Right cardiac atrium (tissue), 5 donors: ENCODE measurements around the gene SYCP2L. TPM values are rescaled to one million over a fixed set of nuclear protein-coding genes. Genes with fewer than 3 reads are reported as not detected.
"Not testable (repeated sequence)": the region's sequence is repeated elsewhere in the genome, so short reads cannot be mapped to it uniquely, and the experiment has no call there.

Source experiments
- ATAC-seq, 2 donors: fragments of 200-7000 bp; cut with Tn5 transposase; one replicate each; pipeline versions ENCODE4 v1.8.0 to v1.9.1; 2020; ENCODE audit warnings: moderate library complexity in 2 of 2, mild to moderate bottlenecking in 1 of 2
- DNase-seq, 3 donors: peaks; one replicate each; pipeline ENCODE4 v3.0.0-alpha.2; 2020
- H3K27ac ChIP-seq: one replicate; pipeline ENCODE4 v1.5.1; 2013; ENCODE audit warnings: mild to moderate bottlenecking, low read length, control low read depth, moderate library complexity
- H3K27me3 ChIP-seq: one replicate; pipeline ENCODE4 v1.6.1; 2013; ENCODE audit not compliant: control insufficient read depth, insufficient read depth
- H3K4me1 ChIP-seq: one replicate; pipeline ENCODE4 v1.6.1; 2013; ENCODE audit warnings: low read length; ENCODE audit not compliant: control insufficient read depth, insufficient read depth
- H3K4me3 ChIP-seq: one replicate; pipeline ENCODE4 v1.5.1; 2013; ENCODE audit warnings: low read length, control low read depth
- H3K9me3 ChIP-seq: one replicate; pipeline ENCODE4 v1.6.1; 2013; ENCODE audit warnings: low read length; ENCODE audit not compliant: control insufficient read depth
- WGBS: extraction: QIAGEN DNeasy Blood & Tissue Kit; methylation state at CpG from one replicate; pipeline ENCODE4 v1.1.7; 2013; 5-methylcytosine and 5-hydroxymethylcytosine counted together
- intact Hi-C, 4 donors: fragments of 100-400 bp; cut with DNase I; formaldehyde crosslinking; loops; one replicate each; pipeline versions ENCODE4 v1.11.0 to v1.14.0; 2022 to 2023
- polyA plus RNA-seq: library from polyadenylated mRNA; stranded (reverse); fragments of 200-250 nt; gene quantifications from one replicate; pipeline ENCODE4 v1.2.3, GENCODE V29; 2013
- total RNA-seq, 4 donors: library from RNA; stranded (reverse); fragmentation: NEBNext Ultra II Directional; extraction: Animal tissue kit (Norgen Biotek cat#: 25700); gene quantifications; one replicate each; pipeline ENCODE4 v1.2.1, GENCODE V29; 2021
- donor health status: healthy with polysubstance abuse.
- donor health status: DM: no; HTN: yes; CAD: no.
- donor health status: DM: no; HTN: no; CAD: no.
- donor health status: DM: no; HTN: yes; CAD: no; lungs with severe emphysema.
- donor health status: DM: yes; HTN: yes; CAD: no.

The SYCP2L gene
- total and polyA plus RNA-seq, 5 donors: 0.38 to 0.72 (median 0.48) TPM

DNA sequence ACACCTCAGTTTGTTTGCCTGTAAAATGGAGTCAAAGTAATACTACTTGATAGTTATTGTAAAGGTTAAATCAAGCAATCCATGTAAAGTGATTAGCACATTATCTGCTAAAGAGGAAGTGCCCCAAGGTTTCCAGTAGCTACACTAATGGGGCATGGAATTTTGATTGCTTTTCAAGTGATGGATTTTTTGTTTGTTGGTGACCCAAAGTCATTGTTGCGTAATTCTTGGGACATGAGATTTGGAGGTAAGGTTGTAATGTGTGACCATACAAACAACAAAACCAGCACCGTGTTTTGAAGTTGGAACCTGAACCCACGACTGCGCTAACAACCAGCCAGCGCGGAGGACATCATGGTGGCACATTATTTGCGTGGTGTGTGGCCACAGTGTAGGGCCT lies 17.2 kb downstream of the SYCP2L start:
- no peak for DNase-seq
- Histone ChIP-seq H3K27ac (no peak overlapping the region), H3K27me3 (no peaks in the 10 kb centered on the region), H3K4me3 (no peak overlapping the region), H3K4me1 (no peaks in the 10 kb centered on the region), H3K9me3 (no peaks in the 10 kb centered on the region)
- 98% methylated on average over 7 of the region's 7 CpGs for WGBS
- ATAC-seq: no peak
- intact Hi-C loops: no loop called here

GRCh38 chr6:10908228-10908627 lies 21.4 kb downstream of the SYCP2L start:
- WGBS: 64% methylated on average over 1 of the region's 1 CpG
- ATAC-seq (no peak), DNase-seq (no peak)
- Histone ChIP-seq H3K4me1 (no peaks in the 10 kb centered on the region), H3K27ac (no peak overlapping the region), H3K4me3 (no peak overlapping the region), H3K9me3 (no peaks in the 10 kb centered on the region), H3K27me3 (no peaks in the 10 kb centered on the region)
- intact Hi-C loops: no loop called here

- H3K4me3 ChIP-seq, H3K27me3 ChIP-seq, H3K4me1 ChIP-seq, intact Hi-C loops, H3K9me3 ChIP-seq, H3K27ac ChIP-seq, ATAC-seq, DNase-seq: not testable (repeated sequence)
- 98% methylated on average over 3 of the region's 3 CpGs for WGBS
Observed at GRCh38 chr6:10919520-10919919, 32.7 kb downstream of the SYCP2L start.

DNA sequence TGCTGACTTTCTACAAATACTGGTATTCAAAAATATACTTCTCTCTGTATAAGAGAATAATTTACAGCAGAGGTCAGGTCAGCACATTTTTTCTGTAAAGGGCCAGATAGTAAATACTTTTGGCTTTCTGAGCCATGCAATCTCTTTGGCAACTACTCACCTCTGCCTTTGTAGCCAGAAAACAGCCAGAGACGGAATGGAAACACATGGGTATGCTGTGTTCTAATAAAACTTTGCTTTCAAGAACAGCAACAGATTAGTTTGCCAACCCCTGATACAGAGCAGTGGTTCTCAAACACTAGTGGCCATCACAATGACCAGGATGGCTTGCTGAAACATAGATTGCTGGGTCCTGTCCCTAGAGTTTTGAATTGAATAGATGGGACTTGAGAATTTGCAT lies 46.3 kb downstream of the SYCP2L start:
- Histone ChIP-seq H3K27ac (no peak overlapping the region), H3K9me3 (no peaks in the 10 kb centered on the region), H3K27me3 (no peaks in the 10 kb centered on the region), H3K4me3 (no peak overlapping the region), H3K4me1 (no peaks in the 10 kb centered on the region)
- intact Hi-C loops: no loop called here
- ATAC-seq (no peak), DNase-seq (no peak)
- 73% methylated on average over 1 of the region's 1 CpG for WGBS

GRCh38 chr6:10939840-10940239 lies 53.0 kb downstream of the SYCP2L start:
- no peaks in the 10 kb centered on the region for H3K4me1 ChIP-seq
- H3K4me3 ChIP-seq: no peak overlapping the region
- H3K27ac ChIP-seq: no peak overlapping the region
- DNase-seq (no peak), ATAC-seq (no peak)
- no peaks in the 10 kb centered on the region for H3K27me3 ChIP-seq
- 95% methylated on average over 2 of the region's 2 CpGs for WGBS
- no peaks in the 10 kb centered on the region for H3K9me3 ChIP-seq
- intact Hi-C loops: no loop called here

- no peaks in the 10 kb centered on the region for H3K27me3 ChIP-seq
- intact Hi-C loops: no loop called here
- ATAC-seq (no peak), DNase-seq (no peak)
- no peak overlapping the region for H3K27ac ChIP-seq
- no peaks in the 10 kb centered on the region for H3K4me1 ChIP-seq
- WGBS: 83% methylated on average over 1 of the region's 1 CpG
- H3K4me3 ChIP-seq: no peak overlapping the region
- no peaks in the 10 kb centered on the region for H3K9me3 ChIP-seq
Observed at GRCh38 chr6:10945845-10946244, 59.0 kb downstream of the SYCP2L start.

- no peak for DNase-seq
Observed at GRCh38 chr6:10947966-10948365, 61.1 kb downstream of the SYCP2L start.

DNA sequence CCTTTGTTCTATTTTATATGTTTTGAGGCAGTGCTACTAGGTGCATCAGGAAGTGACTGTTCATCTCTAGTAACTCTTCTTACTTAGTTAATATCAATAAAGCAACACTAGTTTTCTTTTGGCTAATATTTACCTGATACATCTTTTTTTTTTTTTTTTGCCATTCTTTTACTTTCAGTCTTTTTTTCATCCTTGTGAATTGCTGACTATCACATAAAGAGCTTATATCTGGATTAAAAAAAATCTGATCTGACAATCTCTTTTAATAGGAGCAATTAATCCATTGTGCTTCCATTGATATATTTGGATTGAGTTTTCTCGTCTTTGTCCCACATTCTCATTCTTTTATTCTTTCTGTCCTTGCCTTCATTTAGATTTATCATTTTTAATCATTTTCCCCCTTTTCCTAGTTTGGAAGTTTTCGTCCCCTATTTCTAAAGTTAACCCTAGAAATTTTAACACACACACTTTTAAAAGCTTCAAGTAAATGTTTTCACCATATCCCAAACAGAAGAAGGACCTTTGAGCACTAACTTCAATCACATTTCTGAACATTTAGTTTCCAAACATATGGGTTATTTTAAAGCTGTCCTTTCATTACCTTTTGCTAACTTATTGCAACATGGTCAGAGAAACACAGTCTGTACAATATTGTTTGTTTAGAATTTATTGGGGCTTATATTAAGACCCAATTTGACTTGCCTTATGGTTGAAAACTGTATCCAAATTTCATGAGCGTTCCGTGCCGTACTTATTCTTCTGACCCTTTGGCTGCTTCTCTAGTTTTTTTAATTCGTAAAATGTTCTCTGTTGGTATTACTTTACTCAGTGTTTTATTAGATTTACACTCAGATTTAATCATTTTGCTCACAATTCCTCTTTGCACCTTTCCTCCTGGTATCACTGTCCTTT lies 63.0 kb downstream of the SYCP2L start:
- WGBS: 91% methylated on average over 6 of the region's 6 CpGs
- Histone ChIP-seq H3K27ac (no peak overlapping the region), H3K4me3 (no peak overlapping the region), H3K4me1 (no peaks in the 10 kb centered on the region), H3K9me3 (no peaks in the 10 kb centered on the region), H3K27me3 (no peaks in the 10 kb centered on the region)
- DNase-seq (no peak), ATAC-seq (no peak)
- intact Hi-C loops: loop anchor here (5.0 kb wide), 1 partner anchor 117 kb away; no protein-coding TSS in a partner anchor

More at GRCh38 chr6:10947966-10948365, 61.1 kb downstream of the SYCP2L start:
- whole genome bisulfite sequencing: 97% methylated on average over 5 of the region's 5 CpGs
- intact Hi-C loops: no loop called here
- H3K27ac ChIP-seq: no peak overlapping the region
- no peaks in the 10 kb centered on the region for H3K9me3 ChIP-seq
- H3K27me3 ChIP-seq: no peaks in the 10 kb centered on the region
- no peak for ATAC-seq
- H3K4me3 ChIP-seq: no peak overlapping the region
- no peaks in the 10 kb centered on the region for H3K4me1 ChIP-seq

DNA sequence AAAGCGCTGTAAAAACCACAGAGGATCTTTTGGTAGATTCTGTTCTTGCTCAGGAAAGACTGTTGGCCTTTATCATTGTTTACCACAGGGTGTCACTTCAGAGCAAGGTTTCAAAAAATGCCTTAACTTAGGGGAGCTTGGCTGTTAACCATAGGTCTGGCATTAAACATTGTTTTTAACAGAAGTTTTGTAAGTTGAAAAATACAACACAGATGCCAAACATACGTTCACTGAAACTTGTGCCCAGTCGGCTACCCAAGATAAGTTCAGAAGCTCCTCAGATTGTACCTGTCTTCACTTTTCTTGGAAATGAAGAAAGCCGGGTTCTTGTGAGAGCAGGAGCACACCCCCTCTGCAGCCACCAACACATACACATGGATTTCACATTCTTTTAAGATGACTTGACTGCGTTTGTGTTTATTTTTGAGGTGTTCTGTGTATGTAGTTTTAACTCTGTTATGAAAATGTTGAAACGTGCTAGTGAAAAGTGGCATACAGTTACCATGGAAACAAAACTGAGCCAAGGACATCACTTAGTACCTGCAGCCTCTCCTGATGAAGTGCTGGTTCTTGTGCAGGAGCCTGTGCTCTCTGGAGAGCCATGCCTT lies 64.9 kb downstream of the SYCP2L start:
- peak; percentile 48 to 54 for ATAC-seq
- Histone ChIP-seq H3K9me3 (no peaks in the 10 kb centered on the region), H3K4me1 (no peaks in the 10 kb centered on the region), H3K4me3 (no peak overlapping the region), H3K27me3 (no peaks in the 10 kb centered on the region), H3K27ac (no peak overlapping the region)
- no peak for DNase-seq
- 44% methylated on average over 6 of the region's 6 CpGs for WGBS
- intact Hi-C loops: loop anchor here (5.0 kb wide), 1 partner anchor 116 kb away; no protein-coding TSS in a partner anchor

DNA sequence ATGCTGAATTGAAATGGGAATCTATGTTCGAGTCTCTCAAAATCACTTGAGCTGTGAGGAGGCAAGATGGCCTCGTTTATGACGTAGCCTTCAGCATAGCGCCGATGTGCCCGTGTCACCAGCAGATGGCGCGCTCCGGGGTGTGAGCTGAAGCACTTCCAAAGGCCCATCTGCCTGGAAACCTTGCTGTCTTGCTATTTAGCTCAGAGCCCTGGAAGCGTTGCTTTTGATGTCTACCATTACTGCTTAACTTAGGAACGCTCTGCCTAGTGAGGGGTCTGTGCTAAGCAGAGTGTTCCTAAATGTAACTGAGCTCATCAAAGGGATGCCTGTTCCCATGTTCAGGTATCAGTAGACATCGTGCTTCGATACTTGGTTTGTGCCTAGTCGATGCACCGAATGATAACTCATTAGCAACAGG lies 67.7 kb downstream of the SYCP2L start:
- peak; percentile 72 to 83 for ATAC-seq
- 33% methylated on average over 15 of the region's 15 CpGs for WGBS

GRCh38 chr6:10956776-10957175 lies 69.9 kb downstream of the SYCP2L start:
- intact Hi-C loops: no loop called here
- Histone ChIP-seq H3K4me3 (no peak overlapping the region), H3K9me3 (no peaks in the 10 kb centered on the region), H3K27me3 (no peaks in the 10 kb centered on the region), H3K27ac (no peak overlapping the region), H3K4me1 (no peaks in the 10 kb centered on the region)
- ATAC-seq (no peak), DNase-seq (no peak)

More for the DNA sequence above, 67.7 kb downstream of the SYCP2L start:
- DNase-seq: peak; percentile 70 to 86 (median 84)
- intact Hi-C loops: loop anchor here (5.0 kb wide), 1 partner anchor 113 kb away; no protein-coding TSS in a partner anchor
- H3K27ac ChIP-seq: no peak overlapping the region
- H3K4me3 ChIP-seq: no peak overlapping the region
- H3K27me3 ChIP-seq: no peaks in the 10 kb centered on the region
- H3K4me1 ChIP-seq: no peaks in the 10 kb centered on the region
- H3K9me3 ChIP-seq: no peaks in the 10 kb centered on the region
